ENCODE results near the gene HECW1.
"Not testable (repeated sequence)": the region's sequence is repeated elsewhere in the genome, so short reads cannot be mapped to it uniquely, and the experiment has no call there.

Gene HECW1

DNA sequence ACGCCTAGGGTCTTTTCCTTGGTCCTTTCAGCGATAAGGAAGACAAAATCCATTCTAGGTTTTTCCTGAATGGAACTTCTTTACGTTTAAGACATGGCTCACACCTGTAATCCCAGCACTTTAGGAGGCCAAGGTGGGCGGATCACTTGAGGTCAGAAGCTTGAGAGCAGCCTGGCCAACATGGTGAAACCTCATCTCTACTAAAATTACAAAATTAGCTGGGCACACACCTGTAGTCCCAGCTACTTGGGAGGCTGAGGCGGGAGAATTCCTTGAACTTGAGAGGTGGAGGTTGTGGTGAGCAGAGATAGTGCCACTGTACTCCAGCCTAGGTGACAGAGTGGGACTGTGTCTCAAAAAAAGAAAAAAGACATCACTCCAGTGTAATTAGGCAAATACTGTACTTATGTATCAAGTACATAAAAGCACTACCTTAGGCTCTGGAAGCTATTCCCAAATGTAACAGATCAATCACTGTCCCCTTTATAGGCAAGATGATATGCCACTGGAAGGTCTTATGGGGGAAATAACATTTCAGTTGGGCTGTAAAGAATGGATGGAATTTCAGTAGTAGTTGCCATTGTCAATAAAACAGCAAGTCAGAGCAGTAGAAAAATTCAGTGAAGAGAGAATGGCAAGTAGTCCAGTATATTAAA is 476.2 kb downstream of the HECW1 start:
- Histone ChIP-seq H3K4me3 (no peak overlapping the region), H3K9me3 (ENCODE audit: low read depth, low read length) (no peaks in the 10 kb centered on the region), H3K9ac (ENCODE audit: insufficient read length) (no peak overlapping the region), H3K27ac (no peak overlapping the region), H3K36me3 (ENCODE audit: insufficient read depth, low read length) (no peaks in the 10 kb centered on the region)
- no peak for DNase-seq (ENCODE audit: low read depth, low spot score)
- no peak for TF ChIP-seq EZH2 (IDR thresholded peaks at IDR 0.05)
- no peak for TF ChIP-seq FOXP2 (optimal IDR thresholded peaks at IDR 0.05; ENCODE audit: control extremely low read depth, extremely low read length, insufficient read depth)
- TF ChIP-seq POLR2AphosphoS5 (IDR thresholded peaks at IDR 0.05; ENCODE audit: borderline replicate concordance, low read depth, low read length) = no peak

DNA sequence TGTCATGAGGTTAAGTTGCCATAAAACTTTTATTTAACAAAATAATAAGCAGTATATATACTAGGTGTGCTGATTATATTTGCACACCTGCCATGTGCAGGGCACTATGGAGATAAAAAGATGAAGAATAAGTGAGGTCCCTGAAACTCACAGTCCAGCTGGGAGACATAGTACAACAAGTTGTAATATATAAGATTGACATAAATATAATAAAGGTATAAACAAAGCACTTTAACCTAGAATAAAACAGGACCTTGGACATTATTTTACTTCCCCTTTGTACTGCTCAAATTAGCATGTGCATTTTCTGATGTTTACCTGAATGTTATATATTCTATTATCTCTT is 476.7 kb downstream of the HECW1 start:
- H3K27ac ChIP-seq = no peak overlapping the region
- TF ChIP-seq EZH2 (IDR thresholded peaks at IDR 0.05) (no peak), FOXP2 (optimal IDR thresholded peaks at IDR 0.05; ENCODE audit: control extremely low read depth, extremely low read length, insufficient read depth) (no peak), POLR2AphosphoS5 (IDR thresholded peaks at IDR 0.05; ENCODE audit: borderline replicate concordance, low read depth, low read length) (no peak)

DNA sequence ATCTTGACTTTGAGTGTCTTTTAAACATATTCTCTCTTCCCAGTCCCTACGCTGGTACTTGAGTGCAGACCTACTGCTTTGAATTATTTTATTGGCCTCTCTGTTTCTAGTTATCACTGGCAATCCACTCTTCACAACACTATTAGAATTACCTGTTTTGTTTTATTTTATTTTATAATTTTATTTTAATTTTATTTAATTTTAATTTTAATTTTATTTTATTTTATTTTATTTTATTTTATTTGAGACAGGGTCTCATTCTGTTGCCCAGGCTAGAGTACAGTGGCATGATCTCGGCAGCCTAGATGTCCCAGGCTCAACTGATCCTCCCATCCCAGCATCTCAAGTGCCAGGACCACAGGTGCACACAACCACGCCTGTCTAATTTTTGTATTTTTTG is 477.3 kb downstream of the HECW1 start:
- H3K36me3 ChIP-seq (ENCODE audit: insufficient read depth, low read length) = no peaks in the 10 kb centered on the region
- H3K9me3 ChIP-seq (ENCODE audit: low read depth, low read length) = no peaks in the 10 kb centered on the region
- H3K4me3 ChIP-seq = no peak overlapping the region
- no peak overlapping the region for H3K9ac ChIP-seq (ENCODE audit: insufficient read length)
- DNase-seq (ENCODE audit: low read depth, low spot score) = no peak
- TF ChIP-seq EZH2 (IDR thresholded peaks at IDR 0.05) = no peak
- TF ChIP-seq POLR2AphosphoS5 (IDR thresholded peaks at IDR 0.05; ENCODE audit: borderline replicate concordance, low read depth, low read length) = no peak
- no peak for TF ChIP-seq FOXP2 (optimal IDR thresholded peaks at IDR 0.05; ENCODE audit: control extremely low read depth, extremely low read length, insufficient read depth)
- H3K27ac ChIP-seq = no peak overlapping the region

More for the DNA sequence above, 476.7 kb downstream of the HECW1 start:
- H3K4me3 ChIP-seq = no peak overlapping the region
- no peaks in the 10 kb centered on the region for H3K36me3 ChIP-seq (ENCODE audit: insufficient read depth, low read length)
- no peak for DNase-seq (ENCODE audit: low read depth, low spot score)
- H3K9ac ChIP-seq (ENCODE audit: insufficient read length) = no peak overlapping the region
- no peaks in the 10 kb centered on the region for H3K9me3 ChIP-seq (ENCODE audit: low read depth, low read length)

DNA sequence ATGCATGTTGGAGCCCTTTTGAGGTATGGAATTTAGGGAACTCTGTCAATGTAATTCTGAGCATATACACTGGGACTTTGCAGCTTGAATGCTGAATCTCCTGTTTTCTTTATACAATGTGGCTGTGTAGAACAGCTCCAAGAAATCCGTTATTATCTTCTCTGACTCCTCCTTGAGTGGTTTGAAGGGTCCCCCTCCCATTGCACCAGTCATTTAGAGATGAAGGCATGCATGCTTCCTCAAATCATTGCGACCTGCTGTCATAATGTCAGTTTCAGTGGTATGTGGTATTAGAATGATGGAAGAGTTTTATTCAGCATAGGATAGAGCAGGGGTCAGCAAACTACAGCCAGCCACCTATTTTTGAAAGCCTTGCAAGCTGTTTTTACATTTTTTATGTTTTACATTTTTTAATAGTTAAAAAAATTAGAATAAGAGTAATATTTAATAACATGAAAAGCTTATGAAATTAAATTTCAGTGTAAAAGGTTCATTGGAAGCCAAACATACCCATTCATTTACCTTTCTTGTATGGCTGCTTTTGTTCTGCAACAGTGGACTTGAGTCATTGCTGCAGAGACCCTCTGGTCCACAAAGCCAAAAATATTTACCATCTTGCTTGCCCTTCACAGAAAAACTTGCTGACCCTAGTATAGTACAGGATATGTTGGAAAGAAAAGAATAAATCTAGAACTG is 478.6 kb downstream of the HECW1 start:
- Histone ChIP-seq H3K27ac (no peak overlapping the region), H3K9ac (ENCODE audit: insufficient read length) (no peak overlapping the region), H3K9me3 (ENCODE audit: low read depth, low read length) (no peaks in the 10 kb centered on the region), H3K4me3 (no peak overlapping the region), H3K36me3 (ENCODE audit: insufficient read depth, low read length) (no peaks in the 10 kb centered on the region)
- TF ChIP-seq POLR2AphosphoS5 (IDR thresholded peaks at IDR 0.05; ENCODE audit: borderline replicate concordance, low read depth, low read length) = no peak
- TF ChIP-seq EZH2 (IDR thresholded peaks at IDR 0.05) = no peak
- TF ChIP-seq FOXP2 (optimal IDR thresholded peaks at IDR 0.05; ENCODE audit: control extremely low read depth, extremely low read length, insufficient read depth) = no peak
- no peak for DNase-seq (ENCODE audit: low read depth, low spot score)

DNA sequence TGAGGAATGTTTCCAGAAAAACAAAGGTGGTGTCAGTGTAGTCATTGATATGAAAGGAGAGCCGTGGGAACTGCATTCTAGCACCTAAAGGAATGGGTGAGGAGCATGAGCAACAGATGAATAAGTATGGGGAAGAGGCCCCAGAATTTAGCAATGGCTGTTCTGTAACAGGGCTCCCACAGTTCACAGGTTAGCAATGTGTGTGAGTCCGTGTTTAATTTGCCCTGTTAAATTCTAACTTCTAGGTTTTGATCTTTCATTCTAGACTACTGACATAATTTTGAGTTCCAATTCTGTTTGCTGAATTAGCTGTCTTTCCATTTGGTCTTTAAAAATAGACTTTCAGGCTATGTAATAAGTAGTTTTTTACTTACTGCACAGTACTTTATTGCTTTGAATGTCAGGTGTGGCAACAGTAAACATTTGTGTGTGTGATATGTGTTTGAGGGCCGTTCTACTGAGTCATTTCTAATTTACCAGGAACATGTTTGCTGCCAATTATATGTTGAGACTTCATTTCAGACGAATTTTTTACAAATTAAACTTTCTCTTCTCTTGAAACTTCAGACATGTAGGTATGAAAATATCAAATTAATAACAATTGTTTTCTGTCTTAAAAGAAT is 479.2 kb downstream of the HECW1 start:
- no peaks in the 10 kb centered on the region for H3K36me3 ChIP-seq (ENCODE audit: insufficient read depth, low read length)
- DNase-seq (ENCODE audit: low read depth, low spot score) = no peak
- no peaks in the 10 kb centered on the region for H3K9me3 ChIP-seq (ENCODE audit: low read depth, low read length)
- TF ChIP-seq EZH2 (IDR thresholded peaks at IDR 0.05) = no peak
- no peak for TF ChIP-seq FOXP2 (optimal IDR thresholded peaks at IDR 0.05; ENCODE audit: control extremely low read depth, extremely low read length, insufficient read depth)
- TF ChIP-seq POLR2AphosphoS5 (IDR thresholded peaks at IDR 0.05; ENCODE audit: borderline replicate concordance, low read depth, low read length) = no peak
- H3K4me3 ChIP-seq = no peak overlapping the region
- no peak overlapping the region for H3K9ac ChIP-seq (ENCODE audit: insufficient read length)
- no peak overlapping the region for H3K27ac ChIP-seq

DNA sequence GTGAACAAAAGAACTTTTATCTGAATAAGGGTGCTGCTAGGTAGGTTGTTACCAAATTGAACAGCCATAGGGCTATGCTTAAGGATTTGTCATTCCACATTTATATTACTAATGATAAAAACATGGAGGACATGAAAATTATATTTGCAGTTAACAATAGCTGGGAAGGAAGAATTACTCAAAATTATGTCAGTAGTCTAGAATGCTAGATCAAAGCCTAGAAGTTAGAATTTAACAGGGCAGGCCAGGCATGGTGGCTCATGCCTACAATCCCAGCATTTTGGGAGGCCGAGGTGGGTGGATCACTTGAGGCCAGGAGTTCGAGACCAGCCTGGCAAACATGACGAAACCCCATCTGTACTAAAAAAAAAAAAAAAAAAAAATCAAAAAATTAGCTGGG is 479.9 kb downstream of the HECW1 start:
- Histone ChIP-seq H3K9ac (ENCODE audit: insufficient read length) (no peak overlapping the region), H3K27ac (no peak overlapping the region), H3K36me3 (ENCODE audit: insufficient read depth, low read length) (no peaks in the 10 kb centered on the region), H3K4me3 (no peak overlapping the region), H3K9me3 (ENCODE audit: low read depth, low read length) (no peaks in the 10 kb centered on the region)
- TF ChIP-seq EZH2 (IDR thresholded peaks at IDR 0.05) (no peak), POLR2AphosphoS5 (IDR thresholded peaks at IDR 0.05; ENCODE audit: borderline replicate concordance, low read depth, low read length) (no peak), FOXP2 (optimal IDR thresholded peaks at IDR 0.05; ENCODE audit: control extremely low read depth, extremely low read length, insufficient read depth) (no peak)
- DNase-seq (ENCODE audit: low read depth, low spot score) = no peak

DNA sequence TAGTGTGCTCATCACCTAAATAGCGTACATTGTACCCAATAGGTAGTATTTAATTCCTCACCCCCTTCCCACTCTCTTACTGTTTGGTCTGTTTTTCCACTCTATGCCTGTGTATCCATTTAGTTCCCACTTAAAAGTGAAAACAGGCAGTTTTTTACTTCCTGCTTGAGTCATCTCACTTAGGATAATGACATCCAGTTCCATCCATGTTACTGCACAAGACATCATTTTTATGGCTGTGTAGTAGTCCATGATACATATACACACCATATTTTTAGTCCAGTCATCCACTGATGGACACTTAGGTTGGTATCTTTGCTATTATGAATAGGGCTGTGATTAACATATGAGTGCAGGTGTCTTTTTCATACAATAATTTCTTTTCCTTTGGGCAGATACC is 480.6 kb downstream of the HECW1 start:
- no peak overlapping the region for H3K9ac ChIP-seq (ENCODE audit: insufficient read length)
- no peaks in the 10 kb centered on the region for H3K36me3 ChIP-seq (ENCODE audit: insufficient read depth, low read length)
- H3K9me3 ChIP-seq (ENCODE audit: low read depth, low read length) = no peaks in the 10 kb centered on the region
- H3K4me3 ChIP-seq = no peak overlapping the region
- DNase-seq (ENCODE audit: low read depth, low spot score) = no peak
- TF ChIP-seq POLR2AphosphoS5 (IDR thresholded peaks at IDR 0.05; ENCODE audit: borderline replicate concordance, low read depth, low read length) (no peak), EZH2 (IDR thresholded peaks at IDR 0.05) (no peak), FOXP2 (optimal IDR thresholded peaks at IDR 0.05; ENCODE audit: control extremely low read depth, extremely low read length, insufficient read depth) (no peak)
- no peak overlapping the region for H3K27ac ChIP-seq

DNA sequence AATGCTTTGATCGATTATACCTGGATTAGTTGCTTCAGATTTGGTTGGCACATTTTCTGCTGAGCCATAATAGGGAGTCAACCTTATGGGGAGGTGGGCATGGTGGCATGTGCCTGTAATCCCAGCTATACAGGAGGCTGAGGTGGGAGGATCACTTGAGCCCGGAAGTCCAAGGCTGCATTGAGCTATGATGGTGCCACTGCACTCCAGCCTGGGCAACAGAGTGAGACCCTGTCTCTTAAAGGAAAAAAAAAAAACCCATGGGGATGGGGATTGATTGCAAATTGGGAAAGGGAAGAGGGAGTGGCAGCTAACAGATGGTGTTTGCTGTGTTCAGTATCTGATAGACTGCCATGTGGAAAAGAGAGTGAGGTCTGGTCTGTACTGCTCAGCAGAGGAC is 481.6 kb downstream of the HECW1 start:
- Histone ChIP-seq H3K9ac (ENCODE audit: insufficient read length) (no peak overlapping the region), H3K9me3 (ENCODE audit: low read depth, low read length) (no peaks in the 10 kb centered on the region), H3K27ac (no peak overlapping the region), H3K36me3 (ENCODE audit: insufficient read depth, low read length) (no peaks in the 10 kb centered on the region), H3K4me3 (no peak overlapping the region)
- TF ChIP-seq FOXP2 (optimal IDR thresholded peaks at IDR 0.05; ENCODE audit: control extremely low read depth, extremely low read length, insufficient read depth) (no peak), POLR2AphosphoS5 (IDR thresholded peaks at IDR 0.05; ENCODE audit: borderline replicate concordance, low read depth, low read length) (no peak), EZH2 (IDR thresholded peaks at IDR 0.05) (no peak)
- no peak for DNase-seq (ENCODE audit: low read depth, low spot score)

DNA sequence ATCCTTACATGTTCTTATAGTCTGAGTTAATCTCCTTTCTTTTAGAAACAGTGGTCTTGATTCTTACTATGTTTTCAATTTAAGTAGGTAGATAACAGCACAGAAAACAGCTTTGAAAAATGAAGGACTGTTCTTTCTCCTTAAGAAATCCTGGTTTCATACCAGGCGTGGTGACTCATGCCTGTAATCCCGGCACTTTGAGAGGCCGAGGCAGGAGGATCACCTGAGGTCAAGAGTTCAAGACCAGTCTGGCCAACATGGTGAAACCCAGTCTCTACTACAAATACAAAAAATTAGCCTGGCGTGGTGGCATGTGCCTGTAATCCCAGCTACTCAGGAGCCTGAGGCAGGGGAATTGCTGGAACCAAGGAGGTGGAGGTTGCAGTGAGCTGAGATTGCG is 484.0 kb downstream of the HECW1 start:
- DNase-seq (ENCODE audit: low read depth, low spot score); H3K27ac ChIP-seq; H3K36me3 ChIP-seq (ENCODE audit: insufficient read depth, low read length): not testable (repeated sequence)

More for the DNA sequence above, 484.0 kb downstream of the HECW1 start:
- H3K9me3 ChIP-seq (ENCODE audit: low read depth, low read length); H3K9ac ChIP-seq (ENCODE audit: insufficient read length); H3K4me3 ChIP-seq: not testable (repeated sequence)

Data from SK-N-MC (cell line).